NT2/D1 (cell line): Measurements from ENCODE around the gene AASDHPPT.

ENCODE experiments used
- YY1 ChIP-seq: IDR thresholded peaks from 2 replicates; pipeline ENCODE4 v1.6.1; 2011; ENCODE audit not compliant: insufficient read length, insufficient read depth
- ZNF274 ChIP-seq: IDR thresholded peaks from 2 replicates; pipeline ENCODE4 v1.6.1; 2011; ENCODE audit warnings: mild to moderate bottlenecking, low read depth, low read length

- TF ChIP-seq ZNF274: no peak
- no peak for TF ChIP-seq YY1
Observed at GRCh38 chr11:106087815-106088435, 10.5 kb downstream of the AASDHPPT start.
